HFFc6 (cell line): ENCODE data around the gene ZNF428. TPM values are rescaled to one million over a fixed set of nuclear protein-coding genes. Genes with fewer than 3 reads are reported as not detected.
A peak's percentile ranks its signal among the peaks of the same experiment; 100 is the strongest.
"Not testable (repeated sequence)": the region's sequence is repeated elsewhere in the genome, so short reads cannot be mapped to it uniquely, and the experiment has no call there.

ENCODE experiments used
- DNase-seq: peaks from one replicate; pipeline ENCODE4 v3.0.0-alpha.2; 2018
- H3K27ac Mint-ChIP-seq: 2 replicates; pipeline ENCODE4 v1.8.0; 2020; ENCODE audit warnings: mild to moderate bottlenecking, mixed read lengths
- H3K27me3 Mint-ChIP-seq: 2 replicates; pipeline ENCODE4 v1.8.0; 2021; ENCODE audit warnings: mild to moderate bottlenecking, moderate library complexity, mixed read lengths; ENCODE audit not compliant: insufficient read depth
- H3K36me3 Mint-ChIP-seq: 2 replicates; pipeline ENCODE4 v1.8.0; 2021; ENCODE audit warnings: low read depth, mixed read lengths
- H3K4me1 Mint-ChIP-seq: 2 replicates; pipeline ENCODE4 v1.8.0; 2020; ENCODE audit warnings: low read depth, mixed read lengths
- H3K4me3 Mint-ChIP-seq: 2 replicates; pipeline ENCODE4 v1.8.0; 2020; ENCODE audit warnings: mild to moderate bottlenecking, moderate library complexity, mixed read lengths
- H3K9me3 Mint-ChIP-seq: 2 replicates; pipeline ENCODE4 v1.8.0; 2020; ENCODE audit warnings: mild to moderate bottlenecking, mixed read lengths
- CTCF ChIP-seq: fragments of 200-600 bp; sonication (generic); IDR thresholded peaks from 2 replicates; pipeline ENCODE4 v1.5.0; 2021; ENCODE audit warnings: antibody characterized with exemption, mild to moderate bottlenecking
- total RNA-seq, 6 experiments: library from RNA; stranded (reverse); fragmentation: NEBNext Ultra II Directional; extraction: Animal tissue kit (Norgen Biotek cat#: 25700); gene quantifications; 2 replicates in 1 of 6; 3 replicates in 5 of 6; pipeline ENCODE4 v1.2.3, GENCODE V29; 2021

Gene ZNF428
- total RNA-seq, 6 experiments from 2014 or later, result 32.2 to 42.2 (median 37.3) TPM

GRCh38 chr19:43589277-43589676, 30.2 kb downstream of the ZNF428 start:
- no peak for DNase-seq
- no peak for TF ChIP-seq CTCF

GRCh38 chr19:43587029-43587428, 32.4 kb downstream of the ZNF428 start:
- not testable (repeated sequence) for H3K27me3 Mint-ChIP-seq, H3K9me3 Mint-ChIP-seq, DNase-seq, H3K4me1 Mint-ChIP-seq, H3K27ac Mint-ChIP-seq, H3K4me3 Mint-ChIP-seq
- H3K36me3 Mint-ChIP-seq, result peaks cover 27% of the 10 kb centered on the region

More at GRCh38 chr19:43589277-43589676, 30.2 kb downstream of the ZNF428 start:
- Mint-ChIP-seq H3K27me3 (peaks cover 2% of the 10 kb centered on the region), H3K4me3 (no peak overlapping the region), H3K36me3 (peaks cover 38% of the 10 kb centered on the region), H3K4me1 (peaks cover 15% of the 10 kb centered on the region), H3K27ac (no peak overlapping the region), H3K9me3 (no peaks in the 10 kb centered on the region)

GRCh38 chr19:43586346-43586745, 33.1 kb downstream of the ZNF428 start:
- no peaks in the 10 kb centered on the region for H3K9me3 Mint-ChIP-seq
- no peaks in the 10 kb centered on the region; the same call in none of the 2 replicates for H3K27me3 Mint-ChIP-seq
- H3K4me1 Mint-ChIP-seq, result 0 out of 2 replicates have a peak, but pooled peaks cover 7% of the 10 kb centered on the region
- no peak for DNase-seq
- no peak overlapping the region for H3K27ac Mint-ChIP-seq
- no peak for TF ChIP-seq CTCF
- peaks cover 27% of the 10 kb centered on the region for H3K36me3 Mint-ChIP-seq
- H3K4me3 Mint-ChIP-seq, result no peak overlapping the region

GRCh38 chr19:43584484-43584883, 34.9 kb downstream of the ZNF428 start:
- Mint-ChIP-seq H3K9me3 (no peaks in the 10 kb centered on the region), H3K27me3 (no peaks in the 10 kb centered on the region; the same call in 1 of the 2 replicates), H3K27ac (peak overlapping the region; percentile 19; the same call in 1 of the 2 replicates), H3K4me1 (0 out of 2 replicates have a peak, but pooled peaks cover 7% of the 10 kb centered on the region), H3K36me3 (peaks cover 20% of the 10 kb centered on the region), H3K4me3 (no peak overlapping the region)
- DNase-seq, result no peak
- no peak for TF ChIP-seq CTCF

- H3K4me3 Mint-ChIP-seq, result no peak overlapping the region
- no peak overlapping the region for H3K27ac Mint-ChIP-seq
- no peaks in the 10 kb centered on the region for H3K9me3 Mint-ChIP-seq
- H3K27me3 Mint-ChIP-seq, result no peaks in the 10 kb centered on the region; the same call in 1 of the 2 replicates
- H3K4me1 Mint-ChIP-seq, result 0 out of 2 replicates have a peak, but pooled peaks cover 7% of the 10 kb centered on the region
- H3K36me3 Mint-ChIP-seq, result peaks cover 14% of the 10 kb centered on the region
- TF ChIP-seq CTCF, result no peak
- DNase-seq, result no peak
Observed at GRCh38 chr19:43582495-43582894, 36.9 kb downstream of the ZNF428 start.

- H3K27me3 Mint-ChIP-seq, result peaks cover 4% of the 10 kb centered on the region; the same call in 1 of the 2 replicates
- no peak for DNase-seq
- H3K4me3 Mint-ChIP-seq, result no peak overlapping the region
- H3K36me3 Mint-ChIP-seq, result peaks cover 9% of the 10 kb centered on the region
- H3K4me1 Mint-ChIP-seq, result 0 out of 2 replicates have a peak, but pooled peaks cover 7% of the 10 kb centered on the region
- H3K27ac Mint-ChIP-seq, result no peak overlapping the region; the same call in 1 of the 2 replicates
- no peaks in the 10 kb centered on the region for H3K9me3 Mint-ChIP-seq
- TF ChIP-seq CTCF, result no peak
Observed at GRCh38 chr19:43581467-43581866, 38.0 kb downstream of the ZNF428 start.
